SK-N-SH (cell line): ENCODE data around the gene CCNG2.

ENCODE experiments used
- CTCF ChIP-seq: fragments of 200-600 bp; sonication (generic); IDR thresholded peaks from 2 replicates; pipeline ENCODE4 v1.6.1; 2017; ENCODE audit warnings: antibody characterized with exemption, mild to moderate bottlenecking, moderate library complexity
- MAX ChIP-seq: IDR thresholded peaks from 2 replicates; pipeline ENCODE4 v1.4.0; 2012; ENCODE audit warnings: low read depth
- PBX3 ChIP-seq: IDR thresholded peaks from 2 replicates; pipeline ENCODE4; 2012
- TAF1 ChIP-seq: IDR thresholded peaks from 2 replicates; pipeline ENCODE4 v1.6.1; 2012; ENCODE audit warnings: low read depth, mild to moderate bottlenecking, low read length, moderate library complexity, borderline replicate concordance

GRCh38 chr4:77204621-77205020, 47.6 kb downstream of the CCNG2 start:
- TF ChIP-seq TAF1: no peak
- no peak for TF ChIP-seq PBX3
- TF ChIP-seq CTCF: no peak
- no peak for TF ChIP-seq MAX
